Esophagus muscularis mucosa (tissue), 4 donors: Measurements from ENCODE around the gene SH2D3C. TPM values are rescaled to one million over a fixed set of nuclear protein-coding genes. Genes with fewer than 3 reads are reported as not detected.

ENCODE experiments used
- DNase-seq: peaks from one replicate; pipeline ENCODE4 v3.0.0-alpha.2; 2017; ENCODE audit errors: extremely low spot score
- H3K27ac ChIP-seq, 4 donors: fragments of 200-600 bp; sonication (generic); replicated peaks in 1 of 4; 1 replicate in 3 of 4; 2 replicates in 1 of 4; pipeline ENCODE4 v1.5.1; 2016 to 2019; ENCODE audit warnings: mild to moderate bottlenecking in 1 of 4
- H3K27me3 ChIP-seq, 4 donors: fragments of 200-600 bp; sonication (generic); one replicate each; pipeline versions ENCODE4 v1.5.1 to v1.6.0; 2016 to 2019
- H3K36me3 ChIP-seq, 4 donors: fragments of 200-600 bp; sonication (generic); one replicate each; pipeline ENCODE4 v1.5.1; 2016 to 2019
- H3K4me1 ChIP-seq, 4 donors: fragments of 200-600 bp; sonication (generic); one replicate each; pipeline ENCODE4 v1.5.1; 2016 to 2019
- H3K4me3 ChIP-seq, 4 donors: fragments of 200-600 bp; sonication (generic); 1 replicate in 2 of 4; 2 replicates in 2 of 4; pipeline ENCODE4 v1.5.1; 2016 to 2019; ENCODE audit warnings: mild to moderate bottlenecking in 4 of 4, moderate library complexity in 1 of 4
- H3K9me3 ChIP-seq, 4 donors: fragments of 200-600 bp; sonication (generic); 1 replicate in 3 of 4; 2 replicates in 1 of 4; pipeline ENCODE4 v1.5.1; 2016 to 2019
- EP300 ChIP-seq: sonication (generic); formaldehyde crosslinking; IDR thresholded peaks from one replicate; pipeline ENCODE4 v1.6.1; 2017; ENCODE audit warnings: antibody characterized with exemption
- POLR2A ChIP-seq: fragments of 450-650 bp; IDR thresholded peaks from one replicate; pipeline ENCODE4 v1.6.1; 2017; ENCODE audit warnings: antibody characterized with exemption, moderate library complexity, mild to moderate bottlenecking, low read depth
- POLR2AphosphoS5 ChIP-seq, 2 donors: sonication (generic); formaldehyde crosslinking; IDR thresholded peaks; one replicate each; pipeline ENCODE4 v1.6.1; 2017; ENCODE audit warnings: antibody characterized with exemption in 2 of 2
- WGBS: methylation state at CpG from one replicate; pipeline ENCODE4 v1.1.5; 2018; 5-methylcytosine and 5-hydroxymethylcytosine counted together
- intact Hi-C: fragments of 100-400 bp; cut with DNase I; formaldehyde crosslinking; loops from one replicate; pipeline ENCODE4 v1.15.1; 2023
- total RNA-seq, 4 donors: library from RNA; depleted of rRNA; stranded (reverse); fragments of >200 nt; gene quantifications; one replicate each; pipeline versions ENCODE4 v1.1.0 to v1.2.1, GENCODE V29; 2016
- TF ChIP-seq, protein P1 (sequence below), 3 experiments: fragments of 200-600 bp in 2 of 3; fragments of 450-650 bp in 1 of 3; sonication (generic) in 2 of 3; IDR thresholded peaks; one replicate each; pipeline ENCODE4 v1.5.1; 2017 to 2019; ENCODE audit warnings: antibody characterized with exemption in 3 of 3, mild to moderate bottlenecking in 2 of 3, moderate library complexity in 1 of 3

The SH2D3C gene
- total RNA-seq, 4 donors from 2014 or later, result 5.0 to 18.1 (median 14.3) TPM

DNA sequence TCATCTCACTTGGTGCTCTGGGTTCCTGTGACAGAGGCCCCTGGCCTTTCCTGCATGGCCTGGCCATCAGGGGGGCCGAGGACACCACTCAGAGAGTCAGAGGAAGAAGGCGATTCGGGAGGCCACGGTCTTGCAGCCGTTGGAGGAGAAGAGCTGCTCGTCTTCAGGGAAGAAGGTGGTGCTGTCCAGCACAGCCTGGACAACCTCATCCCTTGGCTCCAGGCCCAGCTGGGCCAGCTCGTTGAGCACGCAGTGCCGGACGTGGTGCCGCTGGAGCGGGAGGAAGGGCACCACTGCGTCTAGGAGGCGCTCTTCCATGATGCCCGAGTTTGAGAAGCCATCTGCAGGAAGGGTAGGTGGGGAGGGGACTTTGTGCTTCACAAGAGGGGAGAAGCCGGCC, 46.5 kb downstream of the SH2D3C start:
- no peak overlapping the region for H3K4me3 ChIP-seq
- peaks cover 11 to 31% (median 21%) of the 10 kb centered on the region in 4 donors for H3K4me1 ChIP-seq
- no peaks in the 10 kb centered on the region for H3K27me3 ChIP-seq
- WGBS, result 63% methylated on average over 12 of the region's 16 CpGs
- no peak overlapping the region for H3K27ac ChIP-seq
- no peak for DNase-seq
- H3K9me3 ChIP-seq, result no peaks in the 10 kb centered on the region
- TF ChIP-seq EP300 (no peak), POLR2A (no peak), POLR2AphosphoS5 (IDR thresholded peaks at IDR 0.05) (no peak)
- TF ChIP-seq, protein P1, sequence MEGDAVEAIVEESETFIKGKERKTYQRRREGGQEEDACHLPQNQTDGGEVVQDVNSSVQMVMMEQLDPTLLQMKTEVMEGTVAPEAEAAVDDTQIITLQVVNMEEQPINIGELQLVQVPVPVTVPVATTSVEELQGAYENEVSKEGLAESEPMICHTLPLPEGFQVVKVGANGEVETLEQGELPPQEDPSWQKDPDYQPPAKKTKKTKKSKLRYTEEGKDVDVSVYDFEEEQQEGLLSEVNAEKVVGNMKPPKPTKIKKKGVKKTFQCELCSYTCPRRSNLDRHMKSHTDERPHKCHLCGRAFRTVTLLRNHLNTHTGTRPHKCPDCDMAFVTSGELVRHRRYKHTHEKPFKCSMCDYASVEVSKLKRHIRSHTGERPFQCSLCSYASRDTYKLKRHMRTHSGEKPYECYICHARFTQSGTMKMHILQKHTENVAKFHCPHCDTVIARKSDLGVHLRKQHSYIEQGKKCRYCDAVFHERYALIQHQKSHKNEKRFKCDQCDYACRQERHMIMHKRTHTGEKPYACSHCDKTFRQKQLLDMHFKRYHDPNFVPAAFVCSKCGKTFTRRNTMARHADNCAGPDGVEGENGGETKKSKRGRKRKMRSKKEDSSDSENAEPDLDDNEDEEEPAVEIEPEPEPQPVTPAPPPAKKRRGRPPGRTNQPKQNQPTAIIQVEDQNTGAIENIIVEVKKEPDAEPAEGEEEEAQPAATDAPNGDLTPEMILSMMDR (IDR thresholded peaks at IDR 0.05), result no peak
- peaks cover 16 to 32% (median 28%) of the 10 kb centered on the region in 4 donors for H3K36me3 ChIP-seq
- intact Hi-C loops, result loop anchor here (5.0 kb wide), 2 partner anchors 120 to 220 kb away; partner anchors contain the start of gene STXBP1

DNA sequence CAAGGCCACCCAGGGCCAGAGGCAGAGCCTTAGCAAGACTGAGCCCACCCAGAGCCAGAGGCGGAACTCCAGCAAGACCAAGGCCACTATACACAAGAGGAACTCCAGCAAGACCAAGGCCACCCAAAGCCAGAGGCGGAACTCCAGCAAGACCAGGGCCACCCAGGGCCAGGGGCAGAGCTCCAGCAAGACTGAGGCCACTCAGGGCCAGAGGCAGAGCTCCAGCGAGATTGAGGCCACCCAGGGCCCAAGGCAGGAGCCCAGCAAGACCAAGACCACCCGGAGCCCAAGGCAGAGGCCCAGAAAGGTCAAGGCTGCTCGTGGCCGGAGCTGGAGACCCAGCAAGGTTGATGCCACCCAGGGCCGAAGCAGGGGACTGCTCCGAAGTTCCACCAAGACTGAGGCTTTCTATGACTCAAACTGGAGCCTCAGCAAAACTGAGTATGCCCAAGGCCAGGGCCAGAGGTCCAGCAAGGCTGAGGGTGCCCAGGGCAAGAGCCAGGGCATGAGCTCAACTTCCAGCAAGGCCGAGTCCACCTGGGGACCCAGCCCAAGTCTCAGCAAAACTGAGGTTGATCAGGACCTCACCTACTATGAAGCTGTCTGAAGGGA, 47.6 kb downstream of the SH2D3C start:
- intact Hi-C loops, result loop anchor here (5.0 kb wide), 2 partner anchors 119 to 219 kb away; partner anchors contain the start of gene STXBP1
- no peak overlapping the region for H3K4me3 ChIP-seq
- peaks cover 16 to 32% (median 28%) of the 10 kb centered on the region in 4 donors for H3K36me3 ChIP-seq
- no peaks in the 10 kb centered on the region for H3K9me3 ChIP-seq
- no peaks in the 10 kb centered on the region for H3K27me3 ChIP-seq
- H3K27ac ChIP-seq, result no peak overlapping the region
- WGBS, result 92% methylated on average over 3 of the region's 9 CpGs
- H3K4me1 ChIP-seq, result peaks cover 11 to 30% (median 21%) of the 10 kb centered on the region in 4 donors
- TF ChIP-seq POLR2A, result no peak
- TF ChIP-seq, protein P1 (IDR thresholded peaks at IDR 0.05), result no peak
- no peak for TF ChIP-seq POLR2AphosphoS5 (IDR thresholded peaks at IDR 0.05)
- no peak for TF ChIP-seq EP300
- DNase-seq, result no peak

DNA sequence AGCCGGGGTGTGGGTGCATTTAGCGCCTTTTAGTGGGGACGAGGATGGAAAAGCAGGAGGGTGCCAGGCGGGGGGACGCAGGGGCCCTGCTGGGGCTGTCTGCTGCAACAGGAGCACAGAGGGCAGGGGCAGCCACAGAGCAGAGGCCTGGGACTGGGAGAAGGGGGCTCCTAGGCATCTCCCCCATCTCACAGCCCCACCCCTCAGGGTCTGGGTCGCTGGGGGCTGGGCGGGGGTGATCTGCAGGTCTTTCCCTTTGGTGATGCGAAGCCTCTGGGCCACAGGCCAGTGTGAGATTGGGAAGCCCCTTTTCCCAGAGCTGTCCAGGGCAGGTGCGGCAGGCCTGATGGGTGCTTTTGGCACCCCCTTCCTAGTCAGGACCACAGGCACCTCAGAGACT, 48.2 kb downstream of the SH2D3C start:
- DNase-seq, result no peak
- TF ChIP-seq POLR2AphosphoS5 (IDR thresholded peaks at IDR 0.05), result no peak
- no peak for TF ChIP-seq POLR2A
- TF ChIP-seq, protein P1 (IDR thresholded peaks at IDR 0.05), result no peak
- no peak for TF ChIP-seq EP300
- intact Hi-C loops, result loop anchor here (5.0 kb wide), 2 partner anchors 118 to 218 kb away; partner anchors contain the start of gene STXBP1
- Histone ChIP-seq H3K27ac (no peak overlapping the region), H3K27me3 (no peaks in the 10 kb centered on the region), H3K4me3 (no peak overlapping the region), H3K4me1 (peaks cover 7 to 23% (median 15%) of the 10 kb centered on the region in 4 donors), H3K9me3 (no peaks in the 10 kb centered on the region), H3K36me3 (peaks cover 16 to 32% (median 28%) of the 10 kb centered on the region in 4 donors)
- 90% methylated on average over 8 of the region's 9 CpGs for WGBS

DNA sequence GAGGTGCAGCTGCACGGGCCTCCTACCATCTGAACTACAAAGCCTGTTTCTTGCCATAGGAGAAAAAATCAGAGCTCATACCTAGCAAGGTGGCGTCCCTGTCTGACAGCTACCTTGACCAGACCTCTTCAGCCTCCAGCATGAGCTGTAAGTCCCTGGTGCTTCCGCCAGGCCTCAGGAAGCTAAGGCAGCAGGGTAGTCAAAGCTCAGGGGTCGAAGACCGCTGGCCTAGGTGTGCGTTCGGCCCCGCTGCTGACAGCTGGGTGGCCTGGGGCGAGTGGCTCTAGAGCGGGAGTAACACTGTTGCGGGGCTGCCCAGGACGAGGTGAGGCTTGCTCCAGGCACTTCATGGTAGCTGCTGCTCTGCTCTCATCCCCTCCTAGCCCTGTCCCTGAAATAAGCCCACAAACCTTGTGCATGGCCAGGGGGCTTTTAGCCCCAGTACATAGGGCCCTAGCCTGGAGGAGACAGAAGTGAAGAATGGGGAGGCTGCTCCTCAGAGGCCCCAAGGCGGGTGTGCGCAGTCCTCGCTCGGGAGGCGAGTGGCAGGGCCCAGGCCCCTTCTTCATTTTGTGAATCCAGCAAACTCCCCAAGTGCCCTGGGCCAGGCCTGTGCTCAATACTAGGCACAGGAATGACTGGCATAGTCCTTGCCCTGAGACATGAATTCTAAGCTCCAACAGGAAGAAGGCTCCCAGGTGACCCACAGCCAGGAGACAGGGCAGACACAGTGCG, 48.8 kb downstream of the SH2D3C start:
- TF ChIP-seq POLR2AphosphoS5 (IDR thresholded peaks at IDR 0.05) (no peak), POLR2A (no peak), EP300 (no peak)
- TF ChIP-seq, protein P1 (IDR thresholded peaks at IDR 0.05), result no peak

More for the DNA sequence above, 48.8 kb downstream of the SH2D3C start:
- Histone ChIP-seq H3K4me1 (peaks cover 7 to 23% (median 15%) of the 10 kb centered on the region in 4 donors), H3K4me3 (no peak overlapping the region), H3K36me3 (peaks cover 16 to 32% (median 28%) of the 10 kb centered on the region in 4 donors), H3K27me3 (peaks cover 0 to 4% (median 0%) of the 10 kb centered on the region in 4 donors), H3K9me3 (no peaks in the 10 kb centered on the region), H3K27ac (no peak overlapping the region)
- WGBS, result 86% methylated on average over 18 of the region's 18 CpGs
- intact Hi-C loops, result loop anchor here (5.0 kb wide), 2 partner anchors 117 to 217 kb away; partner anchors contain the start of gene STXBP1
- DNase-seq, result no peak
